ENCODE measurements around the gene PRKCE.

- TF ChIP-seq CTCF (conservative IDR thresholded peaks at IDR 0.05; ENCODE audit: low read depth, low read length) (no peak), EZH2 (IDR thresholded peaks at IDR 0.05; ENCODE audit: borderline replicate concordance, low read depth, low read length, poor library complexity, severe bottlenecking) (no peak)
Measured at GRCh38 chr2:46127176-46127575, 475.7 kb downstream of the PRKCE start.
